MM.1S (cell line): ENCODE results near the gene CA5A.

Source experiments
- DNase-seq: peaks from one replicate; pipeline ENCODE4 v3.0.0-alpha.2; 2015
- H2AFZ ChIP-seq: fragments of 300-600 bp; sonication (generic); 2 replicates; pipeline ENCODE4 v1.6.0; 2016; ENCODE audit warnings: antibody characterized with exemption, low read length
- H3F3A ChIP-seq: fragments of 300-600 bp; sonication (generic); 2 replicates; pipeline ENCODE4 v1.6.1; 2016; ENCODE audit warnings: mild to moderate bottlenecking, antibody characterized with exemption, low read length, moderate library complexity, mixed read lengths; ENCODE audit not compliant: insufficient read depth
- H3K27ac ChIP-seq: fragments of 300-600 bp; sonication (generic); 2 replicates; pipeline ENCODE4 v1.5.1; 2016; ENCODE audit warnings: mild to moderate bottlenecking, low read length
- H3K27me3 ChIP-seq: fragments of 300-600 bp; sonication (generic); replicated peaks from 2 replicates; pipeline ENCODE4 v1.6.0; 2016; ENCODE audit warnings: low read length; ENCODE audit not compliant: insufficient read depth
- H3K36me3 ChIP-seq: fragments of 300-600 bp; sonication (generic); replicated peaks from 2 replicates; pipeline ENCODE4 v1.6.1; 2016; ENCODE audit warnings: mild to moderate bottlenecking, low read length, mixed read lengths; ENCODE audit not compliant: insufficient read depth
- H3K4me1 ChIP-seq: fragments of 300-600 bp; sonication (generic); 2 replicates; pipeline ENCODE4 v1.6.1; 2016; ENCODE audit warnings: low read length, mixed read lengths
- H3K4me2 ChIP-seq: fragments of 300-600 bp; sonication (generic); 2 replicates; pipeline ENCODE4 v1.6.0; 2016; ENCODE audit warnings: low read depth, low read length
- H3K4me3 ChIP-seq: fragments of 300-600 bp; sonication (generic); 2 replicates; pipeline ENCODE4 v1.5.1; 2016; ENCODE audit warnings: low read length, mixed read lengths
- H3K79me2 ChIP-seq: fragments of 300-600 bp; sonication (generic); 2 replicates; pipeline ENCODE4 v1.6.1; 2016; ENCODE audit warnings: mixed run types, low read length, mixed read lengths
- H3K9ac ChIP-seq: fragments of 300-600 bp; sonication (generic); 2 replicates; pipeline ENCODE4 v1.6.1; 2016; ENCODE audit warnings: low read length, mixed read lengths
- H3K9me2 ChIP-seq: fragments of 300-600 bp; sonication (generic); replicated peaks from 2 replicates; pipeline ENCODE4 v1.6.1; 2016; ENCODE audit warnings: mild to moderate bottlenecking, low read length, mixed read lengths; ENCODE audit not compliant: insufficient read depth
- H3K9me3 ChIP-seq: fragments of 300-600 bp; sonication (generic); replicated peaks from 2 replicates; pipeline ENCODE4 v1.6.1; 2016; ENCODE audit warnings: mild to moderate bottlenecking, low read length, mixed read lengths; ENCODE audit not compliant: insufficient read depth
- H4K20me1 ChIP-seq: fragments of 300-600 bp; sonication (generic); 2 replicates; pipeline ENCODE4 v1.6.1; 2016; ENCODE audit warnings: mild to moderate bottlenecking, low read length, moderate library complexity, mixed read lengths; ENCODE audit not compliant: insufficient read depth
- CTCF ChIP-seq: fragments of 300-600 bp; sonication (generic); IDR thresholded peaks from 2 replicates; pipeline ENCODE4 v1.5.1; 2016; ENCODE audit warnings: antibody characterized with exemption, low read length, mixed read lengths
- EZH2 ChIP-seq: fragments of 300-600 bp; sonication (generic); optimal IDR thresholded peaks from 2 replicates; pipeline ENCODE3; 2017; ENCODE audit warnings: low read depth, mild to moderate bottlenecking, antibody characterized with exemption, low read length, mixed read lengths
- EZH2phosphoT487 ChIP-seq: fragments of 300-600 bp; sonication (generic); IDR thresholded peaks from 2 replicates; pipeline ENCODE4 v1.6.1; 2018; ENCODE audit warnings: antibody characterized with exemption, low read length

The CA5A gene

DNA sequence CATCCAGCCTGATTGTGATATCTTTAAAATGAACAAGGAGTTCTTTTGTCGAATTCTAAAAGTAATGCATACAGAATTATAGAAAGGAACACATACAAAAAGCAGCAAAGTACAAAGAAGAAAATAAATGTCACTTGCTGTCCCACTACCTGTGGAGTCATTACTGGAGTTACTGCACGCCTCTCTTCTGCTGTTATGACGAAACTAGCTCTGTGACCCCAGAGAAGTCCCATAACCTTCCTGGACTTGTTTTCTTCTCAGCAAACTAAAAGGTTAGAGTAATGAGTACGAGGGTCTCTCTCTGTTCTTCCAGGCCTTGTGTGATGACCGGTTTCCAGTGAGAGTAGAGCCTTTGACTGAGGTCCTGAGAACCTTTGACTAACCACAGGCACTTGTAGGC, 41.8 kb upstream of the CA5A start:
- H3K4me3 ChIP-seq: no peak overlapping the region
- no peak overlapping the region for H3K9ac ChIP-seq
- no peaks in the 10 kb centered on the region for H4K20me1 ChIP-seq
- no peaks in the 10 kb centered on the region for H3K27me3 ChIP-seq
- no peak for DNase-seq
- TF ChIP-seq EZH2 (no peak), EZH2phosphoT487 (no peak), CTCF (no peak)
- no peaks in the 10 kb centered on the region for H3K36me3 ChIP-seq
- no peak overlapping the region for H2AFZ ChIP-seq
- H3K79me2 ChIP-seq: peaks cover 20% of the 10 kb centered on the region
- H3K9me3 ChIP-seq: no peaks in the 10 kb centered on the region
- H3F3A ChIP-seq: no peaks in the 10 kb centered on the region
- no peaks in the 10 kb centered on the region for H3K9me2 ChIP-seq
- H3K27ac ChIP-seq: no peak overlapping the region
- no peak overlapping the region for H3K4me2 ChIP-seq
- H3K4me1 ChIP-seq: no peaks in the 10 kb centered on the region

DNA sequence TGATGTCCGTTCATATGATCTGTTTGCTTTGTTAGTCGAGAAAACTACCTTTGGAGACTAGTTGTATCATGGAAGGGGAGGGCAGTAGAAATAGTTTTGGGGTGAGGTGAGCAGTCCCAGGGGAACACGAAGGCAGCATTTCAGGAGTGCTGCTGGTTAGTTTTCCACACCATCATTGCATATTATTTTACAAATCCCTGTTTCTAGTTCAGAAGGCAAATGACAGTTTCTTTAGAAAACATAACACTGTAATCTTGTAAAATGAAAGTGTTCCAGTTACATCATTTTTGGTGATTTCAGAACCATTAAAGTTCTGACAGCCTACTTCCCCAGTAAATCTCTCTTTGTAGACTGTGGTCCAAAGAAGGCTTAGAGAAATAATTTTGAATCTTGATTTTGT, 40.3 kb upstream of the CA5A start:
- no peaks in the 10 kb centered on the region for H3K9me2 ChIP-seq
- H3K4me1 ChIP-seq: no peaks in the 10 kb centered on the region
- DNase-seq: no peak
- H3K9me3 ChIP-seq: no peaks in the 10 kb centered on the region
- no peak overlapping the region for H3K4me3 ChIP-seq
- no peaks in the 10 kb centered on the region for H3K36me3 ChIP-seq
- H3F3A ChIP-seq: no peaks in the 10 kb centered on the region
- H2AFZ ChIP-seq: no peak overlapping the region
- H3K4me2 ChIP-seq: no peak overlapping the region
- H3K79me2 ChIP-seq: peaks cover 34% of the 10 kb centered on the region
- H3K27me3 ChIP-seq: no peaks in the 10 kb centered on the region
- H3K27ac ChIP-seq: no peak overlapping the region
- no peaks in the 10 kb centered on the region for H4K20me1 ChIP-seq
- TF ChIP-seq EZH2phosphoT487: no peak
- no peak overlapping the region for H3K9ac ChIP-seq

GRCh38 chr16:87974178-87974577, 37.8 kb upstream of the CA5A start:
- Histone ChIP-seq H3K79me2 (peaks cover 55% of the 10 kb centered on the region), H3K9me2 (no peaks in the 10 kb centered on the region), H3K9me3 (no peaks in the 10 kb centered on the region), H3K9ac (no peak overlapping the region), H3F3A (no peaks in the 10 kb centered on the region), H2AFZ (no peak overlapping the region), H3K4me2 (no peak overlapping the region), H3K4me1 (no peaks in the 10 kb centered on the region), H3K4me3 (no peak overlapping the region), H3K27me3 (no peaks in the 10 kb centered on the region), H3K27ac (no peak overlapping the region), H3K36me3 (no peaks in the 10 kb centered on the region), H4K20me1 (no peaks in the 10 kb centered on the region)
- DNase-seq: no peak
- TF ChIP-seq EZH2phosphoT487 (no peak), EZH2 (no peak), CTCF (no peak)

DNA sequence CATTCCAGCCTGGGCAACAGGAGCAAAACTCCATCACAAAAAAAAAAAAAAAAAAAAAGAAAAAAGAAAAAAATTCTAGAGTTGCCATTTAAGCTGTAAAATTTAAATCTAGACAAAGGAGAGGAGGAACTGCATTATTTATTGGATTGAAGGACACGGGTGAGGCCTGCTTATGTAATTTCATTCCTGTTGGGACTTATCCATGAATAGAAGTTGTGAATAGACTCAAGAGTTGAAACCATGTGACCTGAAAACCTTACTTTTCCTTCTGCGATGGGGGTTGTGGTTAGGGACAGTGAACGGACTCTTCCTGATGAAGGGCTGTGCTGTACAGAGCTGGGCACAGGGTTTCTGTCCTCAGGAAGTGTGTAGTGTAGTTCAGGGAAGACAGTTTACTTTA, 37.4 kb upstream of the CA5A start:
- no peak overlapping the region for H3K4me2 ChIP-seq
- no peak overlapping the region for H3K4me3 ChIP-seq
- H3K27ac ChIP-seq: no peak overlapping the region
- H3K79me2 ChIP-seq: peaks cover 59% of the 10 kb centered on the region
- no peak overlapping the region for H3K9ac ChIP-seq
- H3K27me3 ChIP-seq: no peaks in the 10 kb centered on the region
- H3K36me3 ChIP-seq: no peaks in the 10 kb centered on the region
- no peaks in the 10 kb centered on the region for H4K20me1 ChIP-seq
- no peak for TF ChIP-seq EZH2
- TF ChIP-seq CTCF: no peak
- no peak for TF ChIP-seq EZH2phosphoT487
- H3F3A ChIP-seq: no peaks in the 10 kb centered on the region
- H2AFZ ChIP-seq: no peak overlapping the region
- H3K4me1 ChIP-seq: no peaks in the 10 kb centered on the region
- no peaks in the 10 kb centered on the region for H3K9me2 ChIP-seq
- H3K9me3 ChIP-seq: no peaks in the 10 kb centered on the region
- no peak for DNase-seq
